Measurements from ENCODE around the gene WEE2.

GRCh38 chr7:141729020-141729419 lies 20.9 kb downstream of the WEE2 start:
- TF ChIP-seq, protein P1, sequence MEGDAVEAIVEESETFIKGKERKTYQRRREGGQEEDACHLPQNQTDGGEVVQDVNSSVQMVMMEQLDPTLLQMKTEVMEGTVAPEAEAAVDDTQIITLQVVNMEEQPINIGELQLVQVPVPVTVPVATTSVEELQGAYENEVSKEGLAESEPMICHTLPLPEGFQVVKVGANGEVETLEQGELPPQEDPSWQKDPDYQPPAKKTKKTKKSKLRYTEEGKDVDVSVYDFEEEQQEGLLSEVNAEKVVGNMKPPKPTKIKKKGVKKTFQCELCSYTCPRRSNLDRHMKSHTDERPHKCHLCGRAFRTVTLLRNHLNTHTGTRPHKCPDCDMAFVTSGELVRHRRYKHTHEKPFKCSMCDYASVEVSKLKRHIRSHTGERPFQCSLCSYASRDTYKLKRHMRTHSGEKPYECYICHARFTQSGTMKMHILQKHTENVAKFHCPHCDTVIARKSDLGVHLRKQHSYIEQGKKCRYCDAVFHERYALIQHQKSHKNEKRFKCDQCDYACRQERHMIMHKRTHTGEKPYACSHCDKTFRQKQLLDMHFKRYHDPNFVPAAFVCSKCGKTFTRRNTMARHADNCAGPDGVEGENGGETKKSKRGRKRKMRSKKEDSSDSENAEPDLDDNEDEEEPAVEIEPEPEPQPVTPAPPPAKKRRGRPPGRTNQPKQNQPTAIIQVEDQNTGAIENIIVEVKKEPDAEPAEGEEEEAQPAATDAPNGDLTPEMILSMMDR (IDR thresholded peaks at IDR 0.05), result no peak
- TF ChIP-seq POLR2A (IDR thresholded peaks at IDR 0.05) (no peak), POLR2AphosphoS5 (IDR thresholded peaks at IDR 0.05; ENCODE audit: insufficient read depth in 1 of 2, low read depth in 1 of 2) (no peak)
